ENCODE data around the gene KRTAP3-2.
"Not testable (repeated sequence)": the region's sequence is repeated elsewhere in the genome, so short reads cannot be mapped to it uniquely, and the experiment has no call there.

DNA sequence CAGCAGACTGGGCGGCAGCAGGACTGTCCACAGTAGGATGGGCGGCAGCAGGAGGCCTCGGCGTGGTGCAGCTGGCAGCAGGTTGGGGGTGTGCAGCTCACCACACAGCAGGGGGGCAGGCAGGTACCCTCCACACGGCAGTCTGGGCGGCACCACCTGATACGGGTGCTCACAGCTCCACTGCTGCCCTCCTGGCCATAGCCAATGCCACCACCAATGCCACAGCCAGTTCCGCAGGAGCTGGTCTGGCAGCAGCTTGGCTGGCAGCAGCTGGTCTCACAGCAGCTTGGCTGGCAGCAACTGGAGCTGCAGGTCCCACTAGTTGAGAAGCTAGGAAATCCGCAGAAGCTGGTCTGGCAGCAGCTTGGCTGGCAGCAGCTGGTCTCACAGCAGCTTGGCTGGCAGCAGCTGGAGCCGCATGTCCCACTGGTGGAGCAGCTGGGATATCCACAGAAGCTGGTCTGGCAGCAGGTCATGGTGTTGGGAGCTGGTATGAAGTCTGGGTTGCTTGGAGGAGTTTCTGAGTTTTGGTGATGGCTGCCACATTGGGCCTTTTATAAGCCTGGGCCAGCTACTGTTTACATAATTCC is 34.7 kb upstream of the KRTAP3-2 start, which contains the start of gene KRTAP1-3:
- TF ChIP-seq, protein P1, sequence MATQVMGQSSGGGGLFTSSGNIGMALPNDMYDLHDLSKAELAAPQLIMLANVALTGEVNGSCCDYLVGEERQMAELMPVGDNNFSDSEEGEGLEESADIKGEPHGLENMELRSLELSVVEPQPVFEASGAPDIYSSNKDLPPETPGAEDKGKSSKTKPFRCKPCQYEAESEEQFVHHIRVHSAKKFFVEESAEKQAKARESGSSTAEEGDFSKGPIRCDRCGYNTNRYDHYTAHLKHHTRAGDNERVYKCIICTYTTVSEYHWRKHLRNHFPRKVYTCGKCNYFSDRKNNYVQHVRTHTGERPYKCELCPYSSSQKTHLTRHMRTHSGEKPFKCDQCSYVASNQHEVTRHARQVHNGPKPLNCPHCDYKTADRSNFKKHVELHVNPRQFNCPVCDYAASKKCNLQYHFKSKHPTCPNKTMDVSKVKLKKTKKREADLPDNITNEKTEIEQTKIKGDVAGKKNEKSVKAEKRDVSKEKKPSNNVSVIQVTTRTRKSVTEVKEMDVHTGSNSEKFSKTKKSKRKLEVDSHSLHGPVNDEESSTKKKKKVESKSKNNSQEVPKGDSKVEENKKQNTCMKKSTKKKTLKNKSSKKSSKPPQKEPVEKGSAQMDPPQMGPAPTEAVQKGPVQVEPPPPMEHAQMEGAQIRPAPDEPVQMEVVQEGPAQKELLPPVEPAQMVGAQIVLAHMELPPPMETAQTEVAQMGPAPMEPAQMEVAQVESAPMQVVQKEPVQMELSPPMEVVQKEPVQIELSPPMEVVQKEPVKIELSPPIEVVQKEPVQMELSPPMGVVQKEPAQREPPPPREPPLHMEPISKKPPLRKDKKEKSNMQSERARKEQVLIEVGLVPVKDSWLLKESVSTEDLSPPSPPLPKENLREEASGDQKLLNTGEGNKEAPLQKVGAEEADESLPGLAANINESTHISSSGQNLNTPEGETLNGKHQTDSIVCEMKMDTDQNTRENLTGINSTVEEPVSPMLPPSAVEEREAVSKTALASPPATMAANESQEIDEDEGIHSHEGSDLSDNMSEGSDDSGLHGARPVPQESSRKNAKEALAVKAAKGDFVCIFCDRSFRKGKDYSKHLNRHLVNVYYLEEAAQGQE (IDR thresholded peaks at IDR 0.05; ENCODE audit: insufficient replicate concordance, low read depth) = not testable (repeated sequence)
- TF ChIP-seq, protein P2, sequence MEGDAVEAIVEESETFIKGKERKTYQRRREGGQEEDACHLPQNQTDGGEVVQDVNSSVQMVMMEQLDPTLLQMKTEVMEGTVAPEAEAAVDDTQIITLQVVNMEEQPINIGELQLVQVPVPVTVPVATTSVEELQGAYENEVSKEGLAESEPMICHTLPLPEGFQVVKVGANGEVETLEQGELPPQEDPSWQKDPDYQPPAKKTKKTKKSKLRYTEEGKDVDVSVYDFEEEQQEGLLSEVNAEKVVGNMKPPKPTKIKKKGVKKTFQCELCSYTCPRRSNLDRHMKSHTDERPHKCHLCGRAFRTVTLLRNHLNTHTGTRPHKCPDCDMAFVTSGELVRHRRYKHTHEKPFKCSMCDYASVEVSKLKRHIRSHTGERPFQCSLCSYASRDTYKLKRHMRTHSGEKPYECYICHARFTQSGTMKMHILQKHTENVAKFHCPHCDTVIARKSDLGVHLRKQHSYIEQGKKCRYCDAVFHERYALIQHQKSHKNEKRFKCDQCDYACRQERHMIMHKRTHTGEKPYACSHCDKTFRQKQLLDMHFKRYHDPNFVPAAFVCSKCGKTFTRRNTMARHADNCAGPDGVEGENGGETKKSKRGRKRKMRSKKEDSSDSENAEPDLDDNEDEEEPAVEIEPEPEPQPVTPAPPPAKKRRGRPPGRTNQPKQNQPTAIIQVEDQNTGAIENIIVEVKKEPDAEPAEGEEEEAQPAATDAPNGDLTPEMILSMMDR (IDR thresholded peaks at IDR 0.05; ENCODE audit: insufficient read depth, low read length) = not testable (repeated sequence)
- not testable (repeated sequence) for TF ChIP-seq SPI1 (IDR thresholded peaks at IDR 0.05; ENCODE audit: borderline replicate concordance, low read depth); POLR2AphosphoS5 (IDR thresholded peaks at IDR 0.05; ENCODE audit: low read depth); GABPA (IDR thresholded peaks at IDR 0.05; ENCODE audit: low read depth)

All from HL-60 (cell line).